Activated B cell treated with CpG ODN at 0.5 μM for 24 hours (primary cell): ENCODE measurements around the gene ARSB. TPM values are rescaled to one million over a fixed set of nuclear protein-coding genes. Genes with fewer than 3 reads are reported as not detected.

Source experiments
- ATAC-seq: fragments of 200-7000 bp; cut with Tn5 transposase; one replicate; pipeline ENCODE4 v1.10.0; 2021; ENCODE audit warnings: low read depth, mild to moderate bottlenecking, moderate library complexity
- CTCF ChIA-PET: fragments of 350-600 bp; sonication (Branson Sonifier 250); formaldehyde crosslinking; loops from one replicate; lab custom pipeline; 2021; ENCODE audit warnings: antibody characterized with exemption; lab: Charles Lee
- POLR2A ChIA-PET: fragments of 350-600 bp; sonication (Branson Sonifier 250); formaldehyde crosslinking; loops from one replicate; lab custom pipeline; 2021; ENCODE audit warnings: antibody characterized with exemption; lab: Charles Lee
- DNase-seq: peaks from one replicate; pipeline ENCODE4 v3.0.0; 2022
- H3K27ac Mint-ChIP-seq: one replicate; pipeline ENCODE4 v1.8.0; 2020; ENCODE audit warnings: mixed read lengths
- H3K27me3 Mint-ChIP-seq: one replicate; pipeline ENCODE4 v1.8.0; 2021; ENCODE audit warnings: mixed read lengths
- H3K36me3 Mint-ChIP-seq: one replicate; pipeline ENCODE4 v1.8.0; 2021; ENCODE audit warnings: low read depth, mixed read lengths
- H3K4me1 Mint-ChIP-seq: one replicate; pipeline ENCODE4 v1.8.0; 2021; ENCODE audit warnings: mixed read lengths
- H3K4me3 Mint-ChIP-seq: one replicate; pipeline ENCODE4 v1.8.0; 2020; ENCODE audit warnings: mild to moderate bottlenecking, mixed read lengths
- H3K9me3 Mint-ChIP-seq: one replicate; pipeline ENCODE4 v1.8.0; 2020; ENCODE audit warnings: mixed read lengths
- intact Hi-C: fragments of 100-400 bp; cut with micrococcal nuclease; formaldehyde crosslinking; loops from one replicate; pipeline ENCODE4 v1.15.1; 2024
- total RNA-seq: library from RNA; stranded (reverse); gene quantifications from 2 replicates; pipeline ENCODE4 v1.2.3, GENCODE V29; 2022
- TF ChIP-seq, protein P1 (sequence below): fragments of 200-600 bp; IDR thresholded peaks from one replicate; pipeline ENCODE4 v1.8.0; 2022; ENCODE audit warnings: antibody characterized with exemption, mild to moderate bottlenecking

ARSB gene
- total RNA-seq, 1 donor from 2014 or later = 15.6 TPM

DNA sequence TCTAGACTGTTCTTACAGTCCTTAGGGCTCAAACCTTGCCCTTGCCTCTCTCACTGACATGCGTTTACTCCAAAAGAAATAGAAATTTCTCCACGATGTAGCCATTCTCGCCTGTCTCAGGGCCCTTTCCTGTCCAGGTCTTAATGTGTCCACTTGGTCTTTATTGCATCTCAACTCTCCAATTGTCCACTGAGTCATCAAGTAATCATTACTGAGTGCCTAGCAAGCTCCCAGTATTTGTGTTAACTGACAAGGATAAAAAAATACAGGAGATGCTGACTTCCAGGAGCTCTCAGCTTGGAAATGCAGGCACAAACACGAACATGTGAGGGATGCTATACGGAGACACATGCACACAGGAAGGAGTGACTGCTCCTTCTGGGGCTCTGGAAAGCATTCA lies 147.3 kb downstream of the ARSB start:
- Mint-ChIP-seq H3K27me3 (no peaks in the 10 kb centered on the region), H3K9me3 (no peaks in the 10 kb centered on the region), H3K4me3 (no peak overlapping the region), H3K36me3 (peaks cover 25% of the 10 kb centered on the region), H3K27ac (no peak overlapping the region), H3K4me1 (no peaks in the 10 kb centered on the region)
- DNase-seq (no peak), ATAC-seq (no peak)
- TF ChIP-seq, protein P1, sequence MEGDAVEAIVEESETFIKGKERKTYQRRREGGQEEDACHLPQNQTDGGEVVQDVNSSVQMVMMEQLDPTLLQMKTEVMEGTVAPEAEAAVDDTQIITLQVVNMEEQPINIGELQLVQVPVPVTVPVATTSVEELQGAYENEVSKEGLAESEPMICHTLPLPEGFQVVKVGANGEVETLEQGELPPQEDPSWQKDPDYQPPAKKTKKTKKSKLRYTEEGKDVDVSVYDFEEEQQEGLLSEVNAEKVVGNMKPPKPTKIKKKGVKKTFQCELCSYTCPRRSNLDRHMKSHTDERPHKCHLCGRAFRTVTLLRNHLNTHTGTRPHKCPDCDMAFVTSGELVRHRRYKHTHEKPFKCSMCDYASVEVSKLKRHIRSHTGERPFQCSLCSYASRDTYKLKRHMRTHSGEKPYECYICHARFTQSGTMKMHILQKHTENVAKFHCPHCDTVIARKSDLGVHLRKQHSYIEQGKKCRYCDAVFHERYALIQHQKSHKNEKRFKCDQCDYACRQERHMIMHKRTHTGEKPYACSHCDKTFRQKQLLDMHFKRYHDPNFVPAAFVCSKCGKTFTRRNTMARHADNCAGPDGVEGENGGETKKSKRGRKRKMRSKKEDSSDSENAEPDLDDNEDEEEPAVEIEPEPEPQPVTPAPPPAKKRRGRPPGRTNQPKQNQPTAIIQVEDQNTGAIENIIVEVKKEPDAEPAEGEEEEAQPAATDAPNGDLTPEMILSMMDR = no peak
- intact Hi-C loops = no loop called here
- ChIA-PET POLR2A (no interaction called here), CTCF (no interaction called here)

DNA sequence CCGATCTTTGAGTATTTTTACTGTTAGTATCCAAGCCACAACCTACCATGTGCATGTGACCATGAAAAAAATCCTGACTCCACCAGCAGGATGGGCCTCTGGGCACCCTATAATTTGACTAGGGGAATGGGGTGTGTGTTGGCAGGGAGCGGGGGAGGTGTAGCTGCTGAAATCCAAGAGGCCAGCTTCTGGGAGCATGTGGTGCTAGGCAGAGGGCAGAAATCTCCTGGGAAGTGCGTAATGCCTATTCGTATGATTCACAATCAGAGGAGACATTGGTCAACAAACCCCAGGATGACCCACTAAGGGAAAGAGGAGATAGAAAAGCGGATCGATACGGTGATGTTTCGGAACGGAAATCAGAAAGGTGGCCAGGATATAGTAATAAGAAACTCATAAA lies 149.9 kb downstream of the ARSB start:
- POLR2A ChIA-PET = no interaction called here
- CTCF ChIA-PET = no interaction called here
- H3K36me3 Mint-ChIP-seq = peaks cover 28% of the 10 kb centered on the region
- H3K27me3 Mint-ChIP-seq = no peaks in the 10 kb centered on the region
- TF ChIP-seq, protein P1 = no peak
- H3K9me3 Mint-ChIP-seq = no peaks in the 10 kb centered on the region
- H3K4me3 Mint-ChIP-seq = no peak overlapping the region
- H3K4me1 Mint-ChIP-seq = no peaks in the 10 kb centered on the region
- ATAC-seq (no peak), DNase-seq (no peak)
- no peak overlapping the region for H3K27ac Mint-ChIP-seq
- intact Hi-C loops = no loop called here

GRCh38 chr5:78833284-78833683 lies 151.8 kb downstream of the ARSB start:
- intact Hi-C loops = no loop called here
- Mint-ChIP-seq H3K4me3 (no peak overlapping the region), H3K27ac (no peak overlapping the region), H3K36me3 (peaks cover 21% of the 10 kb centered on the region), H3K4me1 (peaks cover 5% of the 10 kb centered on the region), H3K9me3 (peaks cover 2% of the 10 kb centered on the region), H3K27me3 (no peaks in the 10 kb centered on the region)
- POLR2A ChIA-PET = no interaction called here
- TF ChIP-seq, protein P1 = no peak
- DNase-seq (no peak), ATAC-seq (no peak)
- CTCF ChIA-PET = interaction anchor here (1.3 kb wide), 1 partner anchor 10 kb away, joined by 4 read pairs; no protein-coding TSS in a partner anchor

GRCh38 chr5:78830528-78831046 lies 154.5 kb downstream of the ARSB start:
- ChIA-PET CTCF (no interaction called here), POLR2A (no interaction called here)
- Mint-ChIP-seq H3K27ac (no peak overlapping the region), H3K4me3 (no peak overlapping the region), H3K9me3 (peaks cover 2% of the 10 kb centered on the region), H3K27me3 (no peaks in the 10 kb centered on the region), H3K4me1 (peaks cover 31% of the 10 kb centered on the region), H3K36me3 (peaks cover 9% of the 10 kb centered on the region)
- TF ChIP-seq, protein P1 = no peak
- intact Hi-C loops = no loop called here
- no peak for DNase-seq
- ATAC-seq = no peak

GRCh38 chr5:78829811-78830527 lies 155.1 kb downstream of the ARSB start:
- Mint-ChIP-seq H3K4me3 (no peak overlapping the region), H3K4me1 (peaks cover 37% of the 10 kb centered on the region), H3K27me3 (no peaks in the 10 kb centered on the region), H3K9me3 (peaks cover 2% of the 10 kb centered on the region), H3K36me3 (peaks cover 4% of the 10 kb centered on the region), H3K27ac (no peak overlapping the region)
- DNase-seq (no peak), ATAC-seq (no peak)
- ChIA-PET CTCF (no interaction called here), POLR2A (no interaction called here)
- intact Hi-C loops = loop anchor here (5.0 kb wide), 1 partner anchor 103 kb away; no protein-coding TSS in a partner anchor
- TF ChIP-seq, protein P1 = no peak
